Endodermal cell (in vitro differentiated cells): Measurements from ENCODE around the gene RALGAPA2. TPM values are rescaled to one million over a fixed set of nuclear protein-coding genes. Genes with fewer than 3 reads are reported as not detected.

Experiments
- DNase-seq: peaks from one replicate; pipeline ENCODE4 v3.0.0-alpha.2; 2017
- H3K27ac ChIP-seq: 2 replicates; pipeline ENCODE4 v1.5.1; 2013; ENCODE audit warnings: mild to moderate bottlenecking, low read depth, low read length, moderate library complexity
- H3K27me3 ChIP-seq: 2 replicates; pipeline ENCODE4 v1.6.1; 2013; ENCODE audit warnings: mild to moderate bottlenecking, low read length, moderate library complexity; ENCODE audit not compliant: insufficient read depth, control insufficient read depth, poor library complexity, severe bottlenecking
- H3K36me3 ChIP-seq: 2 replicates; pipeline ENCODE4 v1.7.0; 2013; ENCODE audit warnings: mild to moderate bottlenecking, low read length, moderate library complexity; ENCODE audit not compliant: control insufficient read depth, insufficient read depth
- H3K4me1 ChIP-seq: one replicate; pipeline ENCODE4 v1.7.0; 2013; ENCODE audit warnings: low read length; ENCODE audit not compliant: control insufficient read depth, insufficient read depth
- H3K4me3 ChIP-seq: 2 replicates; pipeline ENCODE4 v1.5.1; 2013; ENCODE audit warnings: mild to moderate bottlenecking, low read length, moderate library complexity
- H3K9ac ChIP-seq: 2 replicates; pipeline ENCODE4 v1.6.1; 2013; ENCODE audit warnings: mild to moderate bottlenecking, low read length, moderate library complexity; ENCODE audit not compliant: poor library complexity, severe bottlenecking; ENCODE audit errors: extremely low read depth
- H3K9me3 ChIP-seq: 2 replicates; pipeline ENCODE4 v1.6.1; 2013; ENCODE audit warnings: mild to moderate bottlenecking, low read length, moderate library complexity; ENCODE audit not compliant: control insufficient read depth
- H3K27ac Mint-ChIP-seq: 2 replicates; pipeline ENCODE4 v1.8.0; 2020; ENCODE audit warnings: mixed read lengths
- H3K27me3 Mint-ChIP-seq: 2 replicates; pipeline ENCODE4 v1.8.0; 2021; ENCODE audit warnings: mild to moderate bottlenecking, mixed read lengths; ENCODE audit not compliant: insufficient read depth
- H3K36me3 Mint-ChIP-seq: 2 replicates; pipeline ENCODE4 v1.8.0; 2020; ENCODE audit warnings: low read depth, mixed read lengths
- H3K4me1 Mint-ChIP-seq: 2 replicates; pipeline ENCODE4 v1.8.0; 2020; ENCODE audit warnings: mixed read lengths
- H3K4me3 Mint-ChIP-seq: 2 replicates; pipeline ENCODE4 v1.8.0; 2020; ENCODE audit warnings: mild to moderate bottlenecking, moderate library complexity, mixed read lengths
- H3K9me3 Mint-ChIP-seq: 2 replicates; pipeline ENCODE4 v1.8.0; 2020; ENCODE audit warnings: mild to moderate bottlenecking, mixed read lengths
- CTCF ChIP-seq: fragments of 200-600 bp; sonication (generic); conservative IDR thresholded peaks from 2 replicates; pipeline ENCODE4 v1.5.0; 2021; ENCODE audit warnings: antibody characterized with exemption, mild to moderate bottlenecking
- WGBS, 2 experiments: methylation state at CpG; one replicate each; pipeline versions ENCODE4 v1.1.5 to v1.1.7; 2013; ENCODE audit warnings: missing lambda C conversion rate in 2 of 2, mixed read lengths in 1 of 2; ENCODE audit not compliant: insufficient coverage in 1 of 2, insufficient read length in 1 of 2; 5-methylcytosine and 5-hydroxymethylcytosine counted together
- total RNA-seq, 2 donors: library from RNA; stranded (reverse); fragmentation: NEBNext Ultra II Directional in 1 of 2; extraction: Animal tissue kit (Norgen Biotek cat#: 25700) in 1 of 2; gene quantifications; 2 replicates in 1 of 2; 3 replicates in 1 of 2; pipeline ENCODE4 v1.2.1, GENCODE V29; 2021

Gene RALGAPA2
- total RNA-seq, 2 donors from 2014 or later = 19.5 to 24.6 TPM

- Mint-ChIP-seq H3K27ac (no peak overlapping the region), H3K4me1 (peaks cover 18% of the 10 kb centered on the region), H3K9me3 (no peaks in the 10 kb centered on the region), H3K4me3 (no peak overlapping the region), H3K36me3 (no peaks in the 10 kb centered on the region), H3K27me3 (no peaks in the 10 kb centered on the region)
- Histone ChIP-seq H3K9ac (no peak overlapping the region), H3K4me1 (no peaks in the 10 kb centered on the region), H3K9me3 (no peaks in the 10 kb centered on the region), H3K27me3 (no peaks in the 10 kb centered on the region), H3K4me3 (no peak overlapping the region), H3K36me3 (no peaks in the 10 kb centered on the region), H3K27ac (peak overlapping the region; percentile 76)
- DNase-seq = no peak
- WGBS, 2 experiments = 82 to 89% methylated on average over 3 of the region's 3 CpGs
- no peak for TF ChIP-seq CTCF
Observed at GRCh38 chr20:20462185-20462584, 250.3 kb downstream of the RALGAPA2 start.

GRCh38 chr20:20461551-20461950 lies 250.9 kb downstream of the RALGAPA2 start:
- no peaks in the 10 kb centered on the region for H3K4me1 ChIP-seq
- no peaks in the 10 kb centered on the region for H3K36me3 ChIP-seq
- peak overlapping the region; percentile 76 for H3K27ac ChIP-seq
- DNase-seq = no peak
- no peaks in the 10 kb centered on the region for H3K9me3 ChIP-seq
- Mint-ChIP-seq H3K4me1 (peaks cover 17% of the 10 kb centered on the region), H3K4me3 (no peak overlapping the region), H3K9me3 (no peaks in the 10 kb centered on the region), H3K27ac (no peak overlapping the region), H3K27me3 (no peaks in the 10 kb centered on the region), H3K36me3 (no peaks in the 10 kb centered on the region)
- H3K4me3 ChIP-seq = no peak overlapping the region
- WGBS, 2 experiments = 66% methylated on average over 2 of the region's 2 CpGs; no CpG with 5 or more reads in 1 of the 2 experiments
- TF ChIP-seq CTCF = no peak
- H3K27me3 ChIP-seq = no peaks in the 10 kb centered on the region
- H3K9ac ChIP-seq = no peak overlapping the region

- Mint-ChIP-seq H3K9me3 (no peaks in the 10 kb centered on the region), H3K4me3 (no peak overlapping the region), H3K27ac (no peak overlapping the region), H3K36me3 (no peaks in the 10 kb centered on the region), H3K4me1 (peaks cover 17% of the 10 kb centered on the region), H3K27me3 (no peaks in the 10 kb centered on the region)
- Histone ChIP-seq H3K27me3 (no peaks in the 10 kb centered on the region), H3K9me3 (no peaks in the 10 kb centered on the region), H3K36me3 (no peaks in the 10 kb centered on the region), H3K9ac (no peak overlapping the region), H3K27ac (no peak overlapping the region), H3K4me1 (no peaks in the 10 kb centered on the region), H3K4me3 (no peak overlapping the region)
- TF ChIP-seq CTCF = no peak
- no peak for DNase-seq
- 88 to 93% methylated on average over 4 to 5 of the region's 5 CpGs for WGBS, 2 experiments
Observed at GRCh38 chr20:20459726-20460125, 252.7 kb downstream of the RALGAPA2 start.
